A549 (cell line): Measurements from ENCODE around the gene SLC10A7.

Experiments
- CBX2 ChIP-seq: fragments of 200-600 bp; sonication (generic); IDR thresholded peaks from 2 replicates; pipeline ENCODE4 v1.6.1; 2016; ENCODE audit warnings: low read depth, mild to moderate bottlenecking, borderline replicate concordance
- EP300 ChIP-seq, 2 experiments: fragments of >200 bp; sonication (Bioruptor Twin); formaldehyde crosslinking; IDR thresholded peaks; 2 replicates in 1 of 2; 3 replicates in 1 of 2; pipeline ENCODE4 v1.6.1; 2016 to 2017
- HMGXB4 ChIP-seq: fragments of 250-450 bp; sonication (Bioruptor Pico); IDR thresholded peaks from 2 replicates; pipeline ENCODE4 v1.5.0; 2021; ENCODE audit warnings: mild to moderate bottlenecking, moderate library complexity, borderline replicate concordance
- JUN ChIP-seq, 2 experiments: fragments of >200 bp; sonication (Bioruptor Twin); formaldehyde crosslinking; IDR thresholded peaks; 2 replicates in 1 of 2; 3 replicates in 1 of 2; pipeline ENCODE4 v1.6.1; 2016 to 2017
- MAZ ChIP-seq: fragments of 150-350 bp; IDR thresholded peaks from 2 replicates; pipeline ENCODE4 v1.6.1; 2014; ENCODE audit warnings: antibody characterized with exemption, low read depth, low read length, borderline replicate concordance
- PHF8 ChIP-seq: fragments of 200-600 bp; sonication (generic); IDR thresholded peaks from 2 replicates; pipeline ENCODE4 v1.6.1; 2016; ENCODE audit warnings: low read depth, mild to moderate bottlenecking, antibody characterized with exemption, moderate library complexity, borderline replicate concordance
- POLR2A ChIP-seq: IDR thresholded peaks from 2 replicates; pipeline ENCODE4 v1.6.1; 2012; ENCODE audit warnings: mild to moderate bottlenecking, low read length
- TP53 ChIP-seq: fragments of 250-450 bp; sonication (Bioruptor Pico); IDR thresholded peaks from 2 replicates; pipeline ENCODE4 v1.5.0; 2021; ENCODE audit warnings: mild to moderate bottlenecking, moderate library complexity
- TF ChIP-seq, protein P1 (sequence below): fragments of >200 bp; sonication (Bioruptor Twin); formaldehyde crosslinking; IDR thresholded peaks from 3 replicates; pipeline ENCODE4 v1.5.1; 2016
- TF ChIP-seq, protein P2 (sequence below): IDR thresholded peaks from 2 replicates; pipeline ENCODE4 v1.6.1; 2012; ENCODE audit warnings: low read depth, borderline replicate concordance
- TF ChIP-seq, protein P3 (sequence below): IDR thresholded peaks from 2 replicates; pipeline ENCODE4 v1.6.1; 2012
- TF ChIP-seq, protein P4 (sequence below): IDR thresholded peaks from 2 replicates; pipeline ENCODE4 v1.6.1; 2012

- no peak for TF ChIP-seq POLR2A
- no peak for TF ChIP-seq MAZ
- TF ChIP-seq, protein P1, sequence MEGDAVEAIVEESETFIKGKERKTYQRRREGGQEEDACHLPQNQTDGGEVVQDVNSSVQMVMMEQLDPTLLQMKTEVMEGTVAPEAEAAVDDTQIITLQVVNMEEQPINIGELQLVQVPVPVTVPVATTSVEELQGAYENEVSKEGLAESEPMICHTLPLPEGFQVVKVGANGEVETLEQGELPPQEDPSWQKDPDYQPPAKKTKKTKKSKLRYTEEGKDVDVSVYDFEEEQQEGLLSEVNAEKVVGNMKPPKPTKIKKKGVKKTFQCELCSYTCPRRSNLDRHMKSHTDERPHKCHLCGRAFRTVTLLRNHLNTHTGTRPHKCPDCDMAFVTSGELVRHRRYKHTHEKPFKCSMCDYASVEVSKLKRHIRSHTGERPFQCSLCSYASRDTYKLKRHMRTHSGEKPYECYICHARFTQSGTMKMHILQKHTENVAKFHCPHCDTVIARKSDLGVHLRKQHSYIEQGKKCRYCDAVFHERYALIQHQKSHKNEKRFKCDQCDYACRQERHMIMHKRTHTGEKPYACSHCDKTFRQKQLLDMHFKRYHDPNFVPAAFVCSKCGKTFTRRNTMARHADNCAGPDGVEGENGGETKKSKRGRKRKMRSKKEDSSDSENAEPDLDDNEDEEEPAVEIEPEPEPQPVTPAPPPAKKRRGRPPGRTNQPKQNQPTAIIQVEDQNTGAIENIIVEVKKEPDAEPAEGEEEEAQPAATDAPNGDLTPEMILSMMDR: no peak
- no peak for TF ChIP-seq HMGXB4 (CRISPR knock-in tag)
- TF ChIP-seq, protein P2, sequence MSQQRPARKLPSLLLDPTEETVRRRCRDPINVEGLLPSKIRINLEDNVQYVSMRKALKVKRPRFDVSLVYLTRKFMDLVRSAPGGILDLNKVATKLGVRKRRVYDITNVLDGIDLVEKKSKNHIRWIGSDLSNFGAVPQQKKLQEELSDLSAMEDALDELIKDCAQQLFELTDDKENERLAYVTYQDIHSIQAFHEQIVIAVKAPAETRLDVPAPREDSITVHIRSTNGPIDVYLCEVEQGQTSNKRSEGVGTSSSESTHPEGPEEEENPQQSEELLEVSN: no peak
- TF ChIP-seq, protein P3, sequence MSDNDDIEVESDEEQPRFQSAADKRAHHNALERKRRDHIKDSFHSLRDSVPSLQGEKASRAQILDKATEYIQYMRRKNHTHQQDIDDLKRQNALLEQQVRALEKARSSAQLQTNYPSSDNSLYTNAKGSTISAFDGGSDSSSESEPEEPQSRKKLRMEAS: no peak
- no peak for TF ChIP-seq PHF8
- no peak for TF ChIP-seq JUN (IDR thresholded peaks at IDR 0.05)
- no peak for TF ChIP-seq EP300 (IDR thresholded peaks at IDR 0.05)
- TF ChIP-seq, protein P4, sequence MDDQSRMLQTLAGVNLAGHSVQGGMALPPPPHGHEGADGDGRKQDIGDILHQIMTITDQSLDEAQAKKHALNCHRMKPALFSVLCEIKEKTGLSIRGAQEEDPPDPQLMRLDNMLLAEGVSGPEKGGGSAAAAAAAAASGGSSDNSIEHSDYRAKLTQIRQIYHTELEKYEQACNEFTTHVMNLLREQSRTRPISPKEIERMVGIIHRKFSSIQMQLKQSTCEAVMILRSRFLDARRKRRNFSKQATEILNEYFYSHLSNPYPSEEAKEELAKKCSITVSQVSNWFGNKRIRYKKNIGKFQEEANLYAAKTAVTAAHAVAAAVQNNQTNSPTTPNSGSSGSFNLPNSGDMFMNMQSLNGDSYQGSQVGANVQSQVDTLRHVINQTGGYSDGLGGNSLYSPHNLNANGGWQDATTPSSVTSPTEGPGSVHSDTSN: no peak
- TF ChIP-seq TP53 (CRISPR knock-in tag): no peak
- no peak for TF ChIP-seq CBX2
Observed at GRCh38 chr4:146520896-146521540, 722 bp downstream of the SLC10A7 start.
